GM12875 (cell line): ENCODE results near the gene PEX16.

ENCODE experiments used
- H3K4me3 ChIP-seq: one replicate; pipeline ENCODE4 v1.5.1; 2011; ENCODE audit warnings: low read depth, low read length, control low read depth
- TF ChIP-seq, protein P1 (sequence below): IDR thresholded peaks from 2 replicates; pipeline ENCODE4 v1.5.1; 2011; ENCODE audit warnings: low read depth, mild to moderate bottlenecking, control low read depth, inconsistent platforms, low read length, moderate library complexity, borderline replicate concordance; ENCODE audit not compliant: insufficient read depth

PEX16 gene

GRCh38 chr11:45917623-45918330 lies at the start of gene PEX16:
Gene PEX16, minus strand, starts transcription at chr11:45917877. Its CDS starts 66 bp downstream, at chr11:45917811.
- TF ChIP-seq, protein P1, sequence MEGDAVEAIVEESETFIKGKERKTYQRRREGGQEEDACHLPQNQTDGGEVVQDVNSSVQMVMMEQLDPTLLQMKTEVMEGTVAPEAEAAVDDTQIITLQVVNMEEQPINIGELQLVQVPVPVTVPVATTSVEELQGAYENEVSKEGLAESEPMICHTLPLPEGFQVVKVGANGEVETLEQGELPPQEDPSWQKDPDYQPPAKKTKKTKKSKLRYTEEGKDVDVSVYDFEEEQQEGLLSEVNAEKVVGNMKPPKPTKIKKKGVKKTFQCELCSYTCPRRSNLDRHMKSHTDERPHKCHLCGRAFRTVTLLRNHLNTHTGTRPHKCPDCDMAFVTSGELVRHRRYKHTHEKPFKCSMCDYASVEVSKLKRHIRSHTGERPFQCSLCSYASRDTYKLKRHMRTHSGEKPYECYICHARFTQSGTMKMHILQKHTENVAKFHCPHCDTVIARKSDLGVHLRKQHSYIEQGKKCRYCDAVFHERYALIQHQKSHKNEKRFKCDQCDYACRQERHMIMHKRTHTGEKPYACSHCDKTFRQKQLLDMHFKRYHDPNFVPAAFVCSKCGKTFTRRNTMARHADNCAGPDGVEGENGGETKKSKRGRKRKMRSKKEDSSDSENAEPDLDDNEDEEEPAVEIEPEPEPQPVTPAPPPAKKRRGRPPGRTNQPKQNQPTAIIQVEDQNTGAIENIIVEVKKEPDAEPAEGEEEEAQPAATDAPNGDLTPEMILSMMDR = no peak
- peak within 1 kb of the TSS; percentile 99 for H3K4me3 ChIP-seq

- TF ChIP-seq, protein P1 = peak; percentile 87
- no peak overlapping the region for H3K4me3 ChIP-seq
Observed at GRCh38 chr11:45964911-45965389, 47.3 kb upstream of the PEX16 start.

- TF ChIP-seq, protein P1 = no peak
- H3K4me3 ChIP-seq = no peak overlapping the region
Observed at GRCh38 chr11:45961751-45962240, 44.1 kb upstream of the PEX16 start.

DNA sequence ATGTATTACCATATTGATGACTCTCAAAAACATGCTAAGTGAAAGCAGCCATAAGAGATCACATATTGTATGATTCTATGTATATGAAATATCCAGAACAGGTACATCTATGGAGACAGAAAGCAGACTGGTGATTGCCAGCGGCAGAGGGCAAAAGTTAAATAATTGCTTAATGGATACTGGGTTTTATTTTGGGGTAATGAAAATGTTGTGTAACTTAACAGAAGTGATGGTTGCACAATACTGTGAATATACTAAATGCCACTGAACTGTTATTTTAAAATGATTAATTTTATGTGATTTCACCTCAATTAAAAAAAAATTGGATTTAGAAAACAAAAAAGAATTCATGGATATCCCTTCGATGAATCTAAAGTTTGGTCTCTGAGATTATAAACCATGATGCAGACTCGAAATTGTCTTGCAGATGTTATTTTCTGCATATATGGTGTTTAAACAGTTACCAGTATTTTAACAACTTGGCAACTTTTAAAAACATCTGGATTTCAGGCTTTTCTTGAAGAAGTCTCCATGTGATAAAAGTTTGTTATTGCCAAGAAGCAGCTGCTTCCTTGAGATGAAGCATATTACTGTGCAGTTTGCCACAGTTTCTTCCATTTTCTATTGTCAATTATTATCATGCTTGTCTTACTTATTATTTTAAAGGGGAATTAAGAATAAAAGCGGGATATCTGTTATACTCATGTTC lies 42.9 kb upstream of the PEX16 start:
- TF ChIP-seq, protein P1 = no peak
- H3K4me3 ChIP-seq = no peak overlapping the region

GRCh38 chr11:45959851-45960250 lies 42.2 kb upstream of the PEX16 start:
- TF ChIP-seq, protein P1 = no peak
- no peak overlapping the region for H3K4me3 ChIP-seq

GRCh38 chr11:45949992-45950407 lies 32.3 kb upstream of the PEX16 start:
- H3K4me3 ChIP-seq = no peak overlapping the region
- TF ChIP-seq, protein P1 = no peak
